Keratinocyte (primary cell): ENCODE data around the gene CEACAM19.

Source experiments
- EZH2 ChIP-seq: IDR thresholded peaks from one replicate; pipeline ENCODE4 v1.6.1; 2012; ENCODE audit warnings: inconsistent platforms, mild to moderate bottlenecking, low read length, moderate library complexity
- TF ChIP-seq, protein P1 (sequence below), 3 experiments: IDR thresholded peaks in 1 of 3; conservative IDR thresholded peaks in 1 of 3; optimal IDR thresholded peaks in 1 of 3; 2 replicates in 2 of 3; 3 replicates in 1 of 3; pipeline versions ENCODE3 to v1.5.1; 2011; ENCODE audit warnings: low read length in 3 of 3, mild to moderate bottlenecking in 3 of 3, moderate library complexity in 2 of 3, control low read depth in 1 of 3, inconsistent platforms in 1 of 3; ENCODE audit not compliant: insufficient read depth in 2 of 3; ENCODE audit errors: extremely low read depth in 1 of 3

DNA sequence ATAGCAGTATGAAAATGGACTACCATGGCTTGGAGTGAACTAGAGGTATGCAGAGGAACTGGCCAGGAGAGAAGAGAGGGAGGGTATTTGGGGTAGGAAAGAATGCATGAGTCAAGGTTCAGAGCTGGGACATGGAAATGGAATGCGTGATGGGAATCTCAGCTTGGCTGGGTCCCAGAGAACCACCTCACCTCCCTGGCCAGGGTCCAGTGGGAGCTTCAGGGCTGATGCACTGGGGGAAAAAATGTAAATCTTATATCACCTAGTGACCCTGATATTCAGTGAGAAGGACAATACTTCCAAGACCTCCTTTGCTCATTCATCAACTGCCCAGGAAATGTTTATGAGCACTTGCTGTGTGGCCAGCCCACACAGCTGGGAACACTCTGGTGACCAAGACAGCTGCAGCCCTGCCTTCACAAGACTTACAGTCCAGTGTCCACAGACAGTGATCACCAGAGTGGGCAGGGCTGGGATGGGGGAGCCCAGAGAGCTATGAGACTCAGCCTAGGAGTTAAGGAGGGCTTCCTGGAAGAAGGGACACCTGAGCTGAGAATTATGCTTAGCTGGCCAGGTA is 45.1 kb upstream of the CEACAM19 start:
- TF ChIP-seq, protein P1, sequence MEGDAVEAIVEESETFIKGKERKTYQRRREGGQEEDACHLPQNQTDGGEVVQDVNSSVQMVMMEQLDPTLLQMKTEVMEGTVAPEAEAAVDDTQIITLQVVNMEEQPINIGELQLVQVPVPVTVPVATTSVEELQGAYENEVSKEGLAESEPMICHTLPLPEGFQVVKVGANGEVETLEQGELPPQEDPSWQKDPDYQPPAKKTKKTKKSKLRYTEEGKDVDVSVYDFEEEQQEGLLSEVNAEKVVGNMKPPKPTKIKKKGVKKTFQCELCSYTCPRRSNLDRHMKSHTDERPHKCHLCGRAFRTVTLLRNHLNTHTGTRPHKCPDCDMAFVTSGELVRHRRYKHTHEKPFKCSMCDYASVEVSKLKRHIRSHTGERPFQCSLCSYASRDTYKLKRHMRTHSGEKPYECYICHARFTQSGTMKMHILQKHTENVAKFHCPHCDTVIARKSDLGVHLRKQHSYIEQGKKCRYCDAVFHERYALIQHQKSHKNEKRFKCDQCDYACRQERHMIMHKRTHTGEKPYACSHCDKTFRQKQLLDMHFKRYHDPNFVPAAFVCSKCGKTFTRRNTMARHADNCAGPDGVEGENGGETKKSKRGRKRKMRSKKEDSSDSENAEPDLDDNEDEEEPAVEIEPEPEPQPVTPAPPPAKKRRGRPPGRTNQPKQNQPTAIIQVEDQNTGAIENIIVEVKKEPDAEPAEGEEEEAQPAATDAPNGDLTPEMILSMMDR (optimal IDR thresholded peaks at IDR 0.05 in 1 of 3, IDR thresholded peaks at IDR 0.05 in 1 of 3, conservative IDR thresholded peaks at IDR 0.05 in 1 of 3; ENCODE audit: extremely low read depth in 1 of 3, insufficient read depth in 2 of 3, low read length in 3 of 3) = no peak
- TF ChIP-seq EZH2 = no peak
